HepG2 (cell line): Measurements from ENCODE around the gene PCP4. TPM values are rescaled to one million over a fixed set of nuclear protein-coding genes. Genes with fewer than 3 reads are reported as not detected.

ENCODE experiments used
- ATAC-seq: fragments of 200-7000 bp; cut with Tn5 transposase; 3 replicates; pipeline ENCODE4 v1.9.1; 2020; ENCODE audit warnings: mild to moderate bottlenecking, moderate library complexity
- BruUV-seq: library from RNA; stranded (reverse); fragments of 400-500 nt; replicated peaks from 2 replicates; lab custom pipeline; 2021; lab: Mats Ljungman, UMichigan
- CTCF ChIA-PET: fragments of 300-600 bp; formaldehyde crosslinking; extraction: SDS; loops from one replicate; lab custom pipeline; 2021; ENCODE audit warnings: low total read pairs, inconsistent platforms, low intra/inter-chr PET ratio; lab: Yijun Ruan, JAX
- POLR2A ChIA-PET: fragments of 350-600 bp; sonication (Branson Sonifier 250); formaldehyde crosslinking; loops from one replicate; lab custom pipeline; 2020; ENCODE audit warnings: antibody characterized with exemption, inconsistent platforms; lab: Yijun Ruan, JAX
- DNase-seq: peaks from one replicate; pipeline ENCODE4 v3.0.0-alpha.2; 2015; ENCODE audit warnings: low spot score
- FAIRE-seq: peaks from 3 replicates; lab custom pipeline; 2011; peaks lifted over from hg19 to GRCh38; lab: Jason Lieb, UNC
- H2AFZ ChIP-seq: one replicate; pipeline ENCODE4 v1.6.1; 2011; ENCODE audit warnings: low read length, inconsistent platforms
- H3K27ac ChIP-seq: fragments of 300-600 bp; 3 replicates; pipeline ENCODE4 v1.8.0; 2011; ENCODE audit warnings: mixed run types, mild to moderate bottlenecking, mixed read lengths, low read length, inconsistent platforms; ENCODE audit not compliant: insufficient read depth; ENCODE audit errors: extremely low read length
- H3K27me3 ChIP-seq, 2 experiments: fragments of 200-600 bp in 1 of 2; 2 replicates in 1 of 2; 3 replicates in 1 of 2; pipeline versions ENCODE4 v1.6.0 to v1.8.0; 2011; ENCODE audit warnings: low read length in 2 of 2, mild to moderate bottlenecking in 2 of 2, moderate library complexity in 2 of 2, inconsistent platforms in 1 of 2; ENCODE audit not compliant: insufficient read depth in 2 of 2, control insufficient read depth in 1 of 2
- H3K36me3 ChIP-seq, 2 experiments: fragments of 200-600 bp in 1 of 2; replicated peaks in 1 of 2; 2 replicates in 1 of 2; 3 replicates in 1 of 2; pipeline versions ENCODE4 v1.5.1 to v1.8.0; 2011; ENCODE audit warnings: low read length in 2 of 2, inconsistent platforms in 1 of 2; ENCODE audit not compliant: insufficient read depth in 2 of 2, control insufficient read depth in 1 of 2
- H3K4me1 ChIP-seq: 2 replicates; pipeline ENCODE4 v1.5.1; 2012; ENCODE audit warnings: low read length, inconsistent platforms; ENCODE audit not compliant: insufficient read depth
- H3K4me2 ChIP-seq: 2 replicates; pipeline ENCODE4 v1.6.0; 2011; ENCODE audit warnings: low read depth, low read length, inconsistent platforms
- H3K4me3 ChIP-seq, 3 experiments: fragments of 200-600 bp in 1 of 3; sonication (generic), shearing (Covaris generic) in 1 of 3; replicated peaks in 1 of 3; 2 replicates each; pipeline ENCODE4 v1.5.1; 2011 to 2016; ENCODE audit warnings: low read length in 3 of 3, inconsistent platforms in 2 of 3, low read depth in 2 of 3, mild to moderate bottlenecking in 2 of 3, control low read depth in 1 of 3, mixed read lengths in 1 of 3; ENCODE audit not compliant: insufficient read depth in 1 of 3
- H3K79me2 ChIP-seq: one replicate; pipeline ENCODE4 v1.6.1; 2011; ENCODE audit warnings: low read length, inconsistent platforms; ENCODE audit not compliant: insufficient read depth
- H3K9ac ChIP-seq: 2 replicates; pipeline ENCODE4 v1.6.0; 2011; ENCODE audit warnings: mild to moderate bottlenecking, low read depth, low read length, inconsistent platforms; ENCODE audit not compliant: insufficient read depth
- H3K9me3 ChIP-seq: 2 replicates; pipeline ENCODE4 v1.5.1; 2012; ENCODE audit warnings: mild to moderate bottlenecking, low read length
- H4K20me1 ChIP-seq: 2 replicates; pipeline ENCODE4 v1.6.0; 2011; ENCODE audit warnings: inconsistent platforms, mild to moderate bottlenecking, low read length, moderate library complexity; ENCODE audit not compliant: insufficient read depth
- CENPT ChIP-seq: sonication (generic); formaldehyde crosslinking; IDR thresholded peaks from 2 replicates; pipeline ENCODE4 v1.8.0; 2022; ENCODE audit warnings: low read depth, mild to moderate bottlenecking, moderate library complexity, missing genetic modification reagents
- KAT8 ChIP-seq: IDR thresholded peaks from 2 replicates; pipeline ENCODE4 v1.6.1; 2016; ENCODE audit warnings: missing genetic modification reagents, missing compliant biosample characterization
- KDM1A ChIP-seq: IDR thresholded peaks from 2 replicates; pipeline ENCODE4 v1.6.1; 2016; ENCODE audit warnings: missing compliant biosample characterization
- MLLT10 ChIP-seq: sonication (generic); formaldehyde crosslinking; IDR thresholded peaks from 2 replicates; pipeline ENCODE4 v1.4.0; 2020; ENCODE audit warnings: missing genetic modification reagents
- NR1H2 ChIP-seq: sonication (generic); formaldehyde crosslinking; IDR thresholded peaks from 2 replicates; pipeline ENCODE4 v1.8.1; 2022; ENCODE audit warnings: low read depth, missing genetic modification reagents, borderline replicate concordance
- PHF21A ChIP-seq: sonication (generic); formaldehyde crosslinking; IDR thresholded peaks from 2 replicates; pipeline ENCODE4 v1.5.0; 2020; ENCODE audit warnings: mild to moderate bottlenecking, missing genetic modification reagents
- SMYD3 ChIP-seq: sonication (generic); formaldehyde crosslinking; IDR thresholded peaks from 2 replicates; pipeline ENCODE4 v1.8.1; 2023; ENCODE audit warnings: mild to moderate bottlenecking, missing genetic modification reagents
- SRSF4 ChIP-seq: fragments of 200-400 bp; formaldehyde crosslinking; IDR thresholded peaks from one replicate; pipeline ENCODE4 v1.6.1; 2018; ENCODE audit warnings: mild to moderate bottlenecking, low read depth, low read length, moderate library complexity; ENCODE audit not compliant: poor library complexity, severe bottlenecking
- STAG1 ChIP-seq: sonication (generic); formaldehyde crosslinking; IDR thresholded peaks from 2 replicates; pipeline ENCODE4 v1.4.0; 2020; ENCODE audit warnings: missing genetic modification reagents
- ZMAT3 ChIP-seq: sonication (generic); formaldehyde crosslinking; conservative IDR thresholded peaks from 2 replicates; pipeline ENCODE4 v1.7.0; 2021; ENCODE audit warnings: missing genetic modification reagents
- ZNF230 ChIP-seq: sonication (generic); formaldehyde crosslinking; IDR thresholded peaks from 2 replicates; pipeline ENCODE4 v1.4.0; 2020; ENCODE audit warnings: mild to moderate bottlenecking, missing genetic modification reagents
- ZNF574 ChIP-seq: sonication (generic); formaldehyde crosslinking; IDR thresholded peaks from 2 replicates; pipeline ENCODE4 v1.4.0; 2020; ENCODE audit warnings: missing genetic modification reagents
- ZNF775 ChIP-seq: sonication (generic); formaldehyde crosslinking; IDR thresholded peaks from 2 replicates; pipeline ENCODE4 v1.4.0; 2020; ENCODE audit warnings: missing genetic modification reagents, mild to moderate bottlenecking, moderate library complexity, borderline replicate concordance
- WGBS: methylation state at CpG from one replicate; pipeline ENCODE4 v1.1.6; 2017; ENCODE audit warnings: low lambda C conversion rate; 5-methylcytosine and 5-hydroxymethylcytosine counted together
- in situ Hi-C: cut with HindIII; loops from 2 replicates; pipeline ENCODE4 v1.10.0; 2017; ENCODE audit warnings: low pct_unique_long_range_greater_than_20kb; ENCODE audit not compliant: extremely low pct_ligation_motif_present
- intact Hi-C: fragments of 100-400 bp; cut with micrococcal nuclease; formaldehyde crosslinking; loops from one replicate; pipeline ENCODE4 v1.10.0; 2022; ENCODE audit not compliant: unreplicated experiment
- polyA plus RNA-seq, 8 experiments: library from polyadenylated mRNA; depleted of rRNA in 3 of 8; stranded (reverse) in 7 of 8; unstranded in 1 of 8; fragments of >200 nt; fragmentation: Illumina TruSeq in 4 of 8; extraction: Trizol in 4 of 8; gene quantifications; 2 replicates each; pipeline versions ENCODE4 v1.2.1 to v1.2.3, GENCODE V29; 2011 to 2016; ENCODE audit warnings: low read depth in 4 of 8, missing spikeins in 1 of 8, mixed read lengths in 1 of 8; ENCODE audit not compliant: insufficient read depth in 1 of 8
- total RNA-seq, 5 experiments: library from RNA; depleted of rRNA; stranded (reverse); fragments of >200 nt; fragmentation: Illumina TruSeq; extraction: Trizol; gene quantifications; 2 replicates each; pipeline ENCODE4 v1.2.3, GENCODE V29; 2016; ENCODE audit warnings: low read depth in 1 of 5
- TF ChIP-seq, protein P1 (sequence below): sonication (generic); formaldehyde crosslinking; conservative IDR thresholded peaks from 2 replicates; pipeline ENCODE4 v1.8.0; 2022; ENCODE audit warnings: missing genetic modification reagents

PCP4 gene
- total and polyA plus RNA-seq, 2 of the 13 experiments (the other 11 are each of a cell fraction or from before 2014, with no cell fraction given) = not detected

DNA sequence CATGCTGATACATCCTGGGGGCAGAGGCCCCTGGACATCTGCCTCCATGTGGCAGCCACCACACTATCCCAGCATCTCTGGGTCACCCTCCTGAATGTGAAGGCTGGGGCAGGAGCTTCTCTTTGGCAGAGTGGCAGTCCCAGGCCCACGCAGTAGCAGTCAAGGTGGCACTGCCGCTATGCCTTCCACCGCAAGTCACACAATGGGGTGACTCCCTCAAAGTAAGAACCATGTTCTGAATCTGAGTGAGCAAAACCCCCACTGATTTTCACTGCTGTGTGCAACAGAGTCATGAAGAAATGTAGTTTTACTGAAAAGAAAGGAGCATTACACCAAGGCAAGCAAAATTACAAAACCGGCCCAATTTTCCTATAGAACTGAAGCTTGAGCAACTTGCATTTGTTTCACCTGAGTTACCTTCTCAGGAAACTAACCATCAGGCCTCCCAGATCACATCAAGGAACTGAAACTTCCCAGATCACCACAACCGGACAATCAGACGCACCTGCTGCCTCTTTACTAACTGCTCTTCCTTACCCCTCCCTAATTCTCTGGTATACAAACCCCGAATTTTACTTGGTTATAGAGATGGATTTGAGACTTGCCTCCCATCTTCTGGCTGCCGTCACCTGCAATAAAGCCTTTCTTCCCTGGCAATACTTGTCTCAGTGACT lies 102.6 kb downstream of the PCP4 start:
- CTCF ChIA-PET = no interaction called here
- FAIRE-seq (no peak), DNase-seq (no peak), ATAC-seq (no peak)
- Histone ChIP-seq H3K79me2 (no peaks in the 10 kb centered on the region), H3K4me2 (no peak overlapping the region), H3K9me3 (peaks cover 92% of the 10 kb centered on the region), H3K27ac (no peak overlapping the region), H2AFZ (no peak overlapping the region), H3K4me3 (no peak overlapping the region), H3K27me3 (no peaks in the 10 kb centered on the region), H3K9ac (no peak overlapping the region), H3K4me1 (no peaks in the 10 kb centered on the region), H4K20me1 (no peaks in the 10 kb centered on the region), H3K36me3 (no peaks in the 10 kb centered on the region)
- intact Hi-C loops (no loop called here), in situ Hi-C loops (no loop called here)
- TF ChIP-seq ZMAT3 (no peak), KAT8 (CRISPR knock-in tag) (no peak), MLLT10 (CRISPR knock-in tag) (no peak), SMYD3 (no peak), ZNF230 (CRISPR knock-in tag) (no peak), KDM1A (CRISPR knock-in tag) (no peak)
- POLR2A ChIA-PET = no interaction called here
- no TSS peak for BruUV-seq
- 53% methylated on average over 5 of the region's 8 CpGs for WGBS

- H3K9me3 ChIP-seq = peaks cover 92% of the 10 kb centered on the region
- intact Hi-C loops = no loop called here
- ChIA-PET POLR2A (no interaction called here), CTCF (no interaction called here)
- in situ Hi-C loops = no loop called here
- DNase-seq = peak; percentile 0
- no peak overlapping the region for H3K4me3 ChIP-seq
- ATAC-seq = no peak
- no peaks in the 10 kb centered on the region for H3K79me2 ChIP-seq
- H2AFZ ChIP-seq = no peak overlapping the region
- no peak overlapping the region for H3K27ac ChIP-seq
- no TSS peak for BruUV-seq
- no peaks in the 10 kb centered on the region for H3K4me1 ChIP-seq
- H3K4me2 ChIP-seq = no peak overlapping the region
- no peak for FAIRE-seq
- WGBS = 0% methylated on average over 2 of the region's 2 CpGs
- no peak overlapping the region for H3K9ac ChIP-seq
- no peaks in the 10 kb centered on the region for H3K27me3 ChIP-seq
- no peaks in the 10 kb centered on the region for H4K20me1 ChIP-seq
- no peaks in the 10 kb centered on the region for H3K36me3 ChIP-seq
- no peak for TF ChIP-seq SRSF4
- TF ChIP-seq, protein P1, sequence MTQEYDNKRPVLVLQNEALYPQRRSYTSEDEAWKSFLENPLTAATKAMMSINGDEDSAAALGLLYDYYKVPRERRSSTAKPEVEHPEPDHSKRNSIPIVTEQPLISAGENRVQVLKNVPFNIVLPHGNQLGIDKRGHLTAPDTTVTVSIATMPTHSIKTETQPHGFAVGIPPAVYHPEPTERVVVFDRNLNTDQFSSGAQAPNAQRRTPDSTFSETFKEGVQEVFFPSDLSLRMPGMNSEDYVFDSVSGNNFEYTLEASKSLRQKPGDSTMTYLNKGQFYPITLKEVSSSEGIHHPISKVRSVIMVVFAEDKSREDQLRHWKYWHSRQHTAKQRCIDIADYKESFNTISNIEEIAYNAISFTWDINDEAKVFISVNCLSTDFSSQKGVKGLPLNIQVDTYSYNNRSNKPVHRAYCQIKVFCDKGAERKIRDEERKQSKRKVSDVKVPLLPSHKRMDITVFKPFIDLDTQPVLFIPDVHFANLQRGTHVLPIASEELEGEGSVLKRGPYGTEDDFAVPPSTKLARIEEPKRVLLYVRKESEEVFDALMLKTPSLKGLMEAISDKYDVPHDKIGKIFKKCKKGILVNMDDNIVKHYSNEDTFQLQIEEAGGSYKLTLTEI (CRISPR knock-in tag) = no peak
- TF ChIP-seq ZNF574 (CRISPR knock-in tag) = no peak
- TF ChIP-seq CENPT (CRISPR knock-in tag) = no peak
- TF ChIP-seq NR1H2 (CRISPR knock-in tag) = no peak
- TF ChIP-seq PHF21A (CRISPR knock-in tag) = no peak
- TF ChIP-seq STAG1 (CRISPR knock-in tag) = no peak
- no peak for TF ChIP-seq ZNF775 (CRISPR knock-in tag)
These were observed 104.7 kb downstream of the PCP4 start for GRCh38 chr21:39971956-39972355.
